ENCODE data around the gene NUTM2F. TPM values are rescaled to one million over a fixed set of nuclear protein-coding genes. Genes with fewer than 3 reads are reported as not detected.
"Not testable (repeated sequence)": the region's sequence is repeated elsewhere in the genome, so short reads cannot be mapped to it uniquely, and the experiment has no call there.

Gene NUTM2F
- not detected in 2 replicates for total RNA-seq (ENCODE audit: low replicate concordance)

GRCh38 chr9:94328544-94328943 is at the start of gene NUTM2F:
TSS of gene NUTM2F (minus strand) at chr9:94328644. CDS start at chr9:94328623, 21 bp downstream.
- H3K4me3 ChIP-seq (ENCODE audit: low read depth, low read length); DNase-seq (ENCODE audit: low read depth): not testable (repeated sequence)

- DNase-seq (ENCODE audit: low read depth), result peak; percentile 20
- peak overlapping the region; percentile 61 for H3K4me3 ChIP-seq (ENCODE audit: low read depth, low read length)
Measured at GRCh38 chr9:94375197-94375596, 46.8 kb upstream of the NUTM2F start.

GRCh38 chr9:94374176-94375056 is 46.0 kb upstream of the NUTM2F start:
- peak; percentile 86 for DNase-seq (ENCODE audit: low read depth)
- peak overlapping the region; percentile 63 for H3K4me3 ChIP-seq (ENCODE audit: low read depth, low read length)

- peak overlapping the region; percentile 56 for H3K4me3 ChIP-seq (ENCODE audit: low read depth, low read length)
- not testable (repeated sequence) for DNase-seq (ENCODE audit: low read depth)
Measured at GRCh38 chr9:94373779-94374175, 45.3 kb upstream of the NUTM2F start.

- not testable (repeated sequence) for H3K4me3 ChIP-seq (ENCODE audit: low read depth, low read length); DNase-seq (ENCODE audit: low read depth)
Measured at GRCh38 chr9:94370266-94370665, 41.8 kb upstream of the NUTM2F start.

- DNase-seq (ENCODE audit: low read depth); H3K4me3 ChIP-seq (ENCODE audit: low read depth, low read length): not testable (repeated sequence)
Measured at GRCh38 chr9:94364093-94364614, 35.7 kb upstream of the NUTM2F start.

- DNase-seq (ENCODE audit: low read depth); H3K4me3 ChIP-seq (ENCODE audit: low read depth, low read length): not testable (repeated sequence)
Measured at GRCh38 chr9:94357158-94357557, 28.7 kb upstream of the NUTM2F start.

- not testable (repeated sequence) for H3K4me3 ChIP-seq (ENCODE audit: low read depth, low read length); DNase-seq (ENCODE audit: low read depth)
Measured at GRCh38 chr9:94351901-94352723, 23.7 kb upstream of the NUTM2F start.

- not testable (repeated sequence) for DNase-seq (ENCODE audit: low read depth); H3K4me3 ChIP-seq (ENCODE audit: low read depth, low read length)
Measured at GRCh38 chr9:94348754-94349153, 20.3 kb upstream of the NUTM2F start.

GRCh38 chr9:94347451-94347850 is 19.0 kb upstream of the NUTM2F start:
- not testable (repeated sequence) for H3K4me3 ChIP-seq (ENCODE audit: low read depth, low read length); DNase-seq (ENCODE audit: low read depth)

GRCh38 chr9:94341703-94342102 is 13.3 kb upstream of the NUTM2F start:
- H3K4me3 ChIP-seq (ENCODE audit: low read depth, low read length); DNase-seq (ENCODE audit: low read depth): not testable (repeated sequence)

- not testable (repeated sequence) for DNase-seq (ENCODE audit: low read depth); H3K4me3 ChIP-seq (ENCODE audit: low read depth, low read length)
Measured at GRCh38 chr9:94340750-94341149, 12.3 kb upstream of the NUTM2F start.

- H3K4me3 ChIP-seq (ENCODE audit: low read depth, low read length), result not testable (repeated sequence)
Measured at GRCh38 chr9:94339657-94340056, 11.2 kb upstream of the NUTM2F start.

GRCh38 chr9:94338723-94339122 is 10.3 kb upstream of the NUTM2F start:
- not testable (repeated sequence) for H3K4me3 ChIP-seq (ENCODE audit: low read depth, low read length); DNase-seq (ENCODE audit: low read depth)

More at GRCh38 chr9:94339657-94340056, 11.2 kb upstream of the NUTM2F start:
- DNase-seq (ENCODE audit: low read depth), result not testable (repeated sequence)

GRCh38 chr9:94336445-94336844 is 8.0 kb upstream of the NUTM2F start:
- DNase-seq (ENCODE audit: low read depth); H3K4me3 ChIP-seq (ENCODE audit: low read depth, low read length): not testable (repeated sequence)

- not testable (repeated sequence) for DNase-seq (ENCODE audit: low read depth); H3K4me3 ChIP-seq (ENCODE audit: low read depth, low read length)
Measured at GRCh38 chr9:94325583-94325982, 2.9 kb downstream of the NUTM2F start.

- H3K4me3 ChIP-seq (ENCODE audit: low read depth, low read length); DNase-seq (ENCODE audit: low read depth): not testable (repeated sequence)
Measured at GRCh38 chr9:94323153-94323798, 5.2 kb downstream of the NUTM2F start.

- H3K4me3 ChIP-seq (ENCODE audit: low read depth, low read length); DNase-seq (ENCODE audit: low read depth): not testable (repeated sequence)
Measured at GRCh38 chr9:94322342-94322940, 6.0 kb downstream of the NUTM2F start.
